GM06990 (cell line): Measurements from ENCODE around the gene GLO1.

ENCODE experiments used
- DNase-seq: peaks from one replicate; pipeline ENCODE4 v3.0.0-alpha.2; 2011; ENCODE audit not compliant: insufficient read length; ENCODE audit errors: extremely low read depth
- H3K27me3 ChIP-seq: replicated peaks from 2 replicates; pipeline ENCODE4 v1.6.0; 2011; ENCODE audit warnings: low read length; ENCODE audit not compliant: control insufficient read depth, insufficient read depth
- H3K36me3 ChIP-seq: 2 replicates; pipeline ENCODE4 v1.5.1; 2011; ENCODE audit warnings: low read length; ENCODE audit not compliant: control insufficient read depth, insufficient read depth
- H3K4me3 ChIP-seq: replicated peaks from 2 replicates; pipeline ENCODE4 v1.5.1; 2011; ENCODE audit warnings: low read depth, mild to moderate bottlenecking, control low read depth, low read length
- CTCF ChIP-seq: IDR thresholded peaks from 2 replicates; pipeline ENCODE4 v1.5.1; 2011; ENCODE audit warnings: low read length, control low read depth, mild to moderate bottlenecking, inconsistent platforms; ENCODE audit not compliant: insufficient read depth, poor library complexity, severe bottlenecking

Gene GLO1

GRCh38 chr6:38676974-38677544 is 25.9 kb downstream of the GLO1 start:
- Histone ChIP-seq H3K27me3 (no peaks in the 10 kb centered on the region), H3K36me3 (peaks cover 5% of the 10 kb centered on the region), H3K4me3 (no peak overlapping the region)
- TF ChIP-seq CTCF: no peak
- no peak for DNase-seq

GRCh38 chr6:38676236-38676973 is 26.5 kb downstream of the GLO1 start:
- no peak for TF ChIP-seq CTCF
- DNase-seq: peak; percentile 20
- Histone ChIP-seq H3K27me3 (no peaks in the 10 kb centered on the region), H3K4me3 (no peak overlapping the region), H3K36me3 (peaks cover 5% of the 10 kb centered on the region)

- no peak for DNase-seq
- Histone ChIP-seq H3K4me3 (no peak overlapping the region), H3K36me3 (no peaks in the 10 kb centered on the region; the same call in 1 of the 2 replicates), H3K27me3 (no peaks in the 10 kb centered on the region)
- no peak for TF ChIP-seq CTCF
Observed at GRCh38 chr6:38673397-38674165, 29.4 kb downstream of the GLO1 start.

- peak; percentile 18 for DNase-seq
- H3K27me3 ChIP-seq: no peaks in the 10 kb centered on the region
- no peaks in the 10 kb centered on the region for H3K36me3 ChIP-seq
- TF ChIP-seq CTCF: peak; percentile 79
- no peak overlapping the region for H3K4me3 ChIP-seq
Observed at GRCh38 chr6:38671885-38672467, 31.0 kb downstream of the GLO1 start.

GRCh38 chr6:38658418-38659167 is 44.4 kb downstream of the GLO1 start:
- TF ChIP-seq CTCF: no peak
- no peaks in the 10 kb centered on the region for H3K27me3 ChIP-seq
- H3K36me3 ChIP-seq: no peaks in the 10 kb centered on the region; the same call in 1 of the 2 replicates
- H3K4me3 ChIP-seq: no peak overlapping the region
- no peak for DNase-seq
